ENCODE results near the gene KIRREL3.

The KIRREL3 gene

GRCh38 chr11:126418887-126419286 lies 581.7 kb downstream of the KIRREL3 start:
- Histone ChIP-seq H3K27me3 (ENCODE audit: insufficient read depth, low read depth) (peaks cover 5% of the 10 kb centered on the region; the same call in 1 of the 2 replicates), H3K79me2 (ENCODE audit: insufficient read depth, low read depth) (no peaks in the 10 kb centered on the region), H3K9ac (no peak overlapping the region), H3K36me3 (ENCODE audit: insufficient read depth) (no peaks in the 10 kb centered on the region), H3K4me2 (no peak overlapping the region), H2AFZ (ENCODE audit: low read depth) (no peak overlapping the region), H3K4me1 (ENCODE audit: low read depth, poor library complexity, severe bottlenecking) (peaks cover 16% of the 10 kb centered on the region), H3K27ac (no peak overlapping the region), H4K20me1 (ENCODE audit: insufficient read depth) (no peaks in the 10 kb centered on the region), H3K4me3 (IDR thresholded peaks at IDR 0.05; ENCODE audit: insufficient read depth, low read depth, low read length) (no peak overlapping the region)
- no peak for TF ChIP-seq CTCF (conservative IDR thresholded peaks at IDR 0.05; ENCODE audit: low read depth, low read length)

- no peak overlapping the region for H3K27ac ChIP-seq
- H3K9ac ChIP-seq, result 0 out of 2 replicates have a peak overlapping the region, but pooled peaks have one; percentile 42
- H3K79me2 ChIP-seq (ENCODE audit: insufficient read depth, low read depth), result no peaks in the 10 kb centered on the region
- peak overlapping the region; percentile 41; the same call in 1 of the 2 replicates for H2AFZ ChIP-seq (ENCODE audit: low read depth)
- TF ChIP-seq CTCF (conservative IDR thresholded peaks at IDR 0.05; ENCODE audit: low read depth, low read length), result no peak
- H3K4me1 ChIP-seq (ENCODE audit: low read depth, poor library complexity, severe bottlenecking), result peaks cover 16% of the 10 kb centered on the region
- H3K36me3 ChIP-seq (ENCODE audit: insufficient read depth), result no peaks in the 10 kb centered on the region
- 0 out of 2 replicates have a peak overlapping the region, but pooled peaks have one; percentile 17 for H3K4me2 ChIP-seq
- H4K20me1 ChIP-seq (ENCODE audit: insufficient read depth), result no peaks in the 10 kb centered on the region
- peaks cover 5% of the 10 kb centered on the region; the same call in 1 of the 2 replicates for H3K27me3 ChIP-seq (ENCODE audit: insufficient read depth, low read depth)
- no peak overlapping the region for H3K4me3 ChIP-seq (IDR thresholded peaks at IDR 0.05; ENCODE audit: insufficient read depth, low read depth, low read length)
Observed at GRCh38 chr11:126417091-126417862, 583.3 kb downstream of the KIRREL3 start.

- Histone ChIP-seq H3K4me3 (IDR thresholded peaks at IDR 0.05; ENCODE audit: insufficient read depth, low read depth, low read length) (no peak overlapping the region), H4K20me1 (ENCODE audit: insufficient read depth) (no peaks in the 10 kb centered on the region), H2AFZ (ENCODE audit: low read depth) (peak overlapping the region; percentile 41; the same call in 1 of the 2 replicates), H3K4me1 (ENCODE audit: low read depth, poor library complexity, severe bottlenecking) (peaks cover 16% of the 10 kb centered on the region), H3K79me2 (ENCODE audit: insufficient read depth, low read depth) (no peaks in the 10 kb centered on the region), H3K27ac (no peak overlapping the region), H3K4me2 (0 out of 2 replicates have a peak overlapping the region, but pooled peaks have one; percentile 17), H3K9ac (peak overlapping the region; percentile 42; the same call in 1 of the 2 replicates), H3K36me3 (ENCODE audit: insufficient read depth) (no peaks in the 10 kb centered on the region), H3K27me3 (ENCODE audit: insufficient read depth, low read depth) (peaks cover 5% of the 10 kb centered on the region; the same call in 1 of the 2 replicates)
- no peak for TF ChIP-seq CTCF (conservative IDR thresholded peaks at IDR 0.05; ENCODE audit: low read depth, low read length)
Observed at GRCh38 chr11:126416542-126417090, 584.0 kb downstream of the KIRREL3 start.

- H3K9ac ChIP-seq, result no peak overlapping the region
- H3K27ac ChIP-seq, result no peak overlapping the region
- H4K20me1 ChIP-seq (ENCODE audit: insufficient read depth), result no peaks in the 10 kb centered on the region
- H3K79me2 ChIP-seq (ENCODE audit: insufficient read depth, low read depth), result no peaks in the 10 kb centered on the region
- peak overlapping the region; percentile 14; the same call in 1 of the 2 replicates for H2AFZ ChIP-seq (ENCODE audit: low read depth)
- H3K4me1 ChIP-seq (ENCODE audit: low read depth, poor library complexity, severe bottlenecking), result peaks cover 13% of the 10 kb centered on the region
- peaks cover 5% of the 10 kb centered on the region; the same call in 1 of the 2 replicates for H3K27me3 ChIP-seq (ENCODE audit: insufficient read depth, low read depth)
- no peak overlapping the region for H3K4me3 ChIP-seq (IDR thresholded peaks at IDR 0.05; ENCODE audit: insufficient read depth, low read depth, low read length)
- no peak overlapping the region for H3K4me2 ChIP-seq
- no peak for TF ChIP-seq CTCF (conservative IDR thresholded peaks at IDR 0.05; ENCODE audit: low read depth, low read length)
- H3K36me3 ChIP-seq (ENCODE audit: insufficient read depth), result no peaks in the 10 kb centered on the region
Observed at GRCh38 chr11:126415669-126416420, 584.7 kb downstream of the KIRREL3 start.
